CD4-positive, alpha-beta T cell treated with Interleukin-2 at 100 ng/mL for 4 hours (primary cell): ENCODE data around the gene ADAMTS17.
A peak's percentile ranks its signal among the peaks of the same experiment; 100 is the strongest.

Source experiments
- DNase-seq: peaks from one replicate; pipeline ENCODE4 v3.0.0-alpha.2; 2020; ENCODE audit warnings: low spot score

Gene ADAMTS17

DNA sequence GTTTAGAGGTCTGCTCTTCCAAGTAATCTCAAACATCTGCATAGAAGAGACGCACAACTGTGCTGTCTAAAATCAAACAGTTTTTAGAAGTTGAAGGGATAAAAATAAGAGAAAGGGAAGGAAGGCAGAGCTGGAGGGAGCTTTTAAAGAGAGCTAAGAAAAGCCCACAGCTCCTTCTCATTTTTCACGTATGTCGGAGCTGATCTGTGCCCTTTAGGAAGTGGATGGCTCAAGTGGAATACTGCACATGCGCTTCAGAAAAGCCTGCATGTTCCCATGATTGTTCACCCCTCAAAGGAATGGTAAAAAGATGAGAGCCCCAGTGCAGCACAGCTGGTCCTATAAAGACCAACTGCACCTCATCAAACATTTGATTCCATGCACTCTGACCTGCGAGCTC is 207.2 kb downstream of the ADAMTS17 start:
- DNase-seq: no peak

DNA sequence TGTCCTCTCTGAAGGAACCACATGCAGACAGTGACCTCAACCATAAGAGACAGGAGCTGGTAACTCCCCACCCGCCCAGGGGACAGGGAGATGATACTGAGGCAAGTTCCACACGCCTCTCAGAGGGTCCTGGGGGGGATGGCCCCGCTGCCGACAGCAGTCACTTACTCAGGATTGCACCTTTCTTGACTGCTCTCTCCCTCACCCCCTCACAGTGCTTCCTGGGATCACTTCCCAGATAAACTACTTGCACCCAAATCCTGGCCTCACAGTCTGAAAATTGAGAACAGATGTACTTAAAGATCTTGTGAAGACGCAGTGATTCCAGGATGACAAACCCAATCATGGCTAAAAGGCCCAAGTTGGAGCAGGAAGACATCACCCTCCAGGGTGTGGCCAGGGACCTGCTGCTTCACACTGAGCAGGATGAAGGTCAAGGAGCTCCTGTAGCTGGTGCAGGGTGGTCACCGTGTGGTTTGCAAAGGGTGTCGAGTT is 207.6 kb downstream of the ADAMTS17 start:
- DNase-seq: no peak

DNA sequence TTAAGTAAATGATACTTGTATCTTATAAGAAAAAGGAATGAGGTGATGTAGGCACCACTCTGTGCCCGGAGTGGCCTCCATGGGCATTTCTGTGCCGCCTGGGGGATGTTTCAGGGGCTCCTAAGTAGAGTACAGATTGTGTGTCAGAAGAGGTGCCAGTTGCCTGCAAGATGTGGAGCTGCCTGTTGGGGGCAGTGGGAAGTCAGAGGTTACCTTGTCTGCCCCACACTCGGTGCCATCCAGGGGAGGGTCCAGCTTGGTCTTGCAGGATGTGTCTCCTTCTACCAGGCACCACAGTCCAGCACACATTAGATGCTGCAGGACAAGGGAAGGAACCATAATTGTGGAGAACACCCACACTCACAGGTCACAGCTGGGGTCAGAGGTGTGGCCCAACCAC is 208.8 kb downstream of the ADAMTS17 start:
- no peak for DNase-seq

DNA sequence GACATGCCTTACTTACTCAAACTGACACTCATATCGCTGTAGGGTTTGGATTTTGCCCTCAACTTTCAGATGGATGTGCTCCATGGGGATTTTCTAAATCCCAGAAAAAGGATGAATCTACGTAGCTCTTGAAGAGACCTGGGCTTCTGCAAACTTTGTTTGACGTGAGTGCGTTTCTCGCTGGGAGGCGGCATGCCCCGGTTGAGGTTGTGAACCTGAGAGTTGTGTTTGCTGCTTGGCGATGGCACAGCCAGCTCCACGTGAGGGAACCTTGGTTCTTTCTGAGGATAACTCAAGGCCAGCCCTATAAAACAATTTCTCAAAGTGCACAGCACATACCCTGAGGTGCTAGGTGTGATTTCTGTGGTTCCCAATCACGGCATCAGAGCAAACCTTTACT is 209.5 kb downstream of the ADAMTS17 start:
- no peak for DNase-seq

DNA sequence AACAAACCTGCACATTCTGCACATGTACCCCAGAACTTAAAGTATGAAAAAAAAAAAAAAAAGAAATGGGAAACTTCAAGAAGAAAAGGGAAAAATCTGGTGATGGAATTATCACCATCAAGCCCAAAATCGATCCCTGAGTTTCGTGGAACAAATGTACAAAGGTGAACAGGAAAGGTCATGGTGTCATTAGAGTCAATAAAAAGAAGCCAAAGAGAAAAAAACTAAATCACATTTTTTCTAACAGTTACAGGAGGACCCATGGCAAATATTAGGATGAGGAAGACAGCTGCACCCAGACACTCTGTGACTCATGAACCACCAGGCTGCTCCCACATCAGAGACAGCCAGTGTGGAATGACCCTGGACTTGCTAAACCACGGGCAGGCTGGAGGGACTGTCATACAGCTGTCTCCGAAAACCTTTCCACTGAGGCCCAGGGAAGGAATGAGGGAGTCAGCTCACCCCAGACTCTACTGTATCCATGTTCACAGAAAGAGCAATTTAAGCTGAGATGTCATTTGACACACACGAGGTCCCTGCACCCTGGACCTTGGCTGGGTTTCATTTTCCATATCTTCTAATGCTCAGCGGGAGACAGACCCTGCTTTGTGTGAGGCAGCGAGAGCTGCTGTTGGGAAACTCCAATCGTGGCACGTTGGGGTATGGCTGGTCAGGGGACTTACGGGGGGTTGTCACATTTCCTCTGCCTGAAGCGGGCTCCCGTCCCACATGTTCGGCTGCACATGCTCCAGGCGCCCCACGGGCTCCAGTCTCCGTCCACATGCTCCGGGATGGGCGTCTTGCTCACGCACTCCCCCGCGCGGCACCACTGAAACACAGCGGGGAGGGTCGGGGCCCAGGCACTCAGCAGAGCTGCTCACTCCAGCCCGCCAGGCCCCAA is 210.2 kb downstream of the ADAMTS17 start:
- DNase-seq: peak; percentile 1

DNA sequence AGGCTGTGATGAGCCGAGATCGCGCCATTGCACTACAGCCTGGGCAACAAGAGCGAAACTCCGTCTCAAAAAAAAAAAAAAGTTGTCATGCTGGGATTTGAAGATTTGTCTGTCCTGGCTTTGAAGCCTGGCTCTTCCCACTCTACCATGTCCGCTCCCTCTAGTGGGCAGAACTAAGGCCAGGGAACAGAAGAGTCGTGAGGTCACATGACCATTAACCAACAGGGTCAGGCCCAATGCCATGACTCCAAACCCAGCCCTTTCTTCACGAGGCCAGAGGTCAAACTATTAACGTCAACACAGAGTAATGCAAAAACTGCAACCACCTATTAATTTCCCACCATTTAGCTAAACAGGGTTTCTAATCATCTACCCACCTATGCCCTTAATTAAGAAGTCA is 212.1 kb downstream of the ADAMTS17 start:
- DNase-seq: no peak

DNA sequence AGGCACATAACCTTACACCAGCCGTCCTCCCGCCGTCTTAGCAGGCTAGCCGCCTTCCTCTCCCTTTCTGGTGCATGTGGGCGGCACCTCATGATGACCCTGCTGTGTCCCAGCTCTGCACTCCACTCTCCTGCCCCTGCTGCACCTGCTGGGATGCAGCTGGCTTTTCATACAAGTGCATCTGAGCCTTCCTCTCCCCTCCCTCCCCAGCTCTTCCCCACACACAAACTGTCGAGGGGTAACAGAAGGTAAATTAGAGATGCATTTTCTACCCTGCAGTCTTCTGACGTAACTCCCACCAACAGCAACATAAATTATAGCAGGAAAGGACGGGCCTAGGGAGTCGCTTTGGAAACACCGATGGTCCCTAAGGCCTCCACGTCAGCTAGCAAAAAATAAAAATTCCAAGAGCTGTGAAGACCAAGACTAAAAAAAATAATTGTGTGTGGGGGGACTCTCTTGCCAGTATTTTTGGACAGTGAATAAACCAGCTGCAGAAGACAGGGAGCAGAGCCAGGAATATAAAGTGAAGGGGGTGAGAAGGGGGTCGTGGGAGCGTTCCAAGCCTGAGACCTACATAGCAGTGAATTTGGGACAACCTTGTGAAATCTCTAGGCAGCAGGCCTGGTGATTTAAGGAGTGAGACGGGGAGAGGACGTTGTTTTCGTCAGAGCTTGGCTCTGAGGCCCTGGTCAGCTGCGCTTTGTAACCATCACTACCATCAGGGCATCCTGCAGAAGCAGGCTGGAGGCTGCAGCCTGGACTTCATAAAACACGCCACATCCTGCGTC is 216.2 kb downstream of the ADAMTS17 start:
- no peak for DNase-seq

DNA sequence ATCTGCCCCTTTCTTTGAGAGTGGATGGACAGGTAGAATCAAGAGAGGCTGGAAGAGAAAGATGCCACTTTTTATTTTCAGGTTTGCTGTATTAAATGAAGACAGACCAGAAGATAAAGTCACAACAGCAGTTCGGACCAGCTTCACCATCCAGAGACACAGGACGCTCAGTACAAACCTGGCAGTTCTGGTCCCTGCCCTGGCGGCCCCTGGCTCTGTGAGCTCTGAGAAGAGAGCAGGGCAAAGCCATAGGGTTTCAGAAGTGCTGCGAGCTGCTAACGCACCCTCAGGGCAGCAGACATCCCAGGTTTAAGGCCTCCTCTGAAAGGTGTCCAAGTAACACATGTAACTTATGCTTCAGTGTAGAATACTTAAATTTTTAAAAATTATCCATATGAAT is 216.8 kb downstream of the ADAMTS17 start:
- no peak for DNase-seq

DNA sequence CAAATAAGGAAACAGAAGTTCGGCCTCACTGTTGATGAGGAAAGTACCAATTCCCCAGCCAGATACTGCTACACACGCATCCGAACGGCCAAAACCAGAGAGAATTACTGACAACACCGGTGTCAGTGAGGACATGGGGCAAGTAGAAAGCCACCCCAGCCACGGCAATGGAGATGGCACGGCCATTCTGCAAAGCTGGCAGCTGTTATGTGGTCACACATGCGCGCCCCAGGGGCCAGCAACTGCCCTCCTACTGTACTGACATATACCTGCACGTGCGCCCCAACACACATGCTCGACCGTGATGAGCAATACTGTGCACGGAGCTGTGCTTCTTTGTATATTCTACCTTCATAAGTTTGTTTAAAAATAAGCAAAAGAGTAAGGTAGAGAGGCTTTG is 217.4 kb downstream of the ADAMTS17 start:
- no peak for DNase-seq

DNA sequence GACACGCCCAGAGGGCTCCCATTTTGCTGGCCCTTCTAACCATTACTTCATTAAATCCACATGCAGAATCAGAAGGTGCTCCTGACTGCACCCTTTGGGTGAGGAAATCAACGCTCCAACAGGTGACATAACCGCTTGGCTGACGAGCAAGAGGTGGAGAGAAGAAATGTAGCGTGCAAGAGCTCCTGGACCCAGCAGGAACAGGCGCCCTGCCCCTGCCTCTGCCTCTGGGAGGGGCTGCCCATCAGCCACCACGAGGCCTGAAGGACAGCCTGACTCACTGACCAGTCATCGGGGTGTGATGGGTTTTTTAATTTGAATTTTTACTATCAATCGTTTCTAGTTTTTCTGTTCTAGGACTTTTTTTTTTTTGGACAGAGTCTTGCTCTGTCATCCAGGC is 218.2 kb downstream of the ADAMTS17 start:
- DNase-seq: no peak

DNA sequence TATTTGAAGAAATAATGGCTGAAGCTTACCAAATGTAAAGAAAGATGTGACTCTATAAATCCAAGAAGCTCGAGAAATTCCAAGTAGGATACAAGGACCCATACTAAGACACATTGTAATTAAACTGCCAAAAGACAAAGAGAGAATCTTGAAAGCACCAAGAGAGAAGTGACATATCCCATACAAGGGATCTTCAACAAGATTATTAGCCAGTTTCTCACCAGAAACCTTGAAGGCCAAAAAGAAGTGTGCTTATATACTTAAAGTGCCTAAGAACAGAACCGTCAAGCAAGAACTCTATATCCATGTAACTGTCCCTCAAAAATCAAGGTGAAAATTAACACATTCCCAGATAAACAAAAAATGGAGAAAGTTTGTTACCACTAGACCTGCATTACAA is 220.5 kb downstream of the ADAMTS17 start:
- DNase-seq: no peak

DNA sequence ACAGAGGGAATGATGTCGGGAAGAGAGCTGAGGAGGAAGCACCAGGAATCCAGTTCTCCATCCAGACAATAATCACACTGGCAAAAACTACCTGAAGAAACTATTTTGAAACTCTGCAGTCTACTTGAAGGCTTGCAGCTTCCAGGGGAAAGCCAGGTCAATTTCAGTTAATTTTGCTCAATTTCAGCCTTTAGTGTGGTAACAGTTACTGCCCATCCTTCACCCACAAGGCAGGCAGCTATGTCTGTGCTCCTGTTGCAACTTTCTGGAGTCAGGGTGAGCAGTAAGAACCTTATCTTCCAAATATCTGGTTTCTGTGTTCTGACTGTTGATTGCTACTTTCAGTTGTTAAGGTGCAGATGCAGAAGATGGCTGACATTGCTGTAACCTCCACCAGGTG is 221.7 kb downstream of the ADAMTS17 start:
- no peak for DNase-seq

DNA sequence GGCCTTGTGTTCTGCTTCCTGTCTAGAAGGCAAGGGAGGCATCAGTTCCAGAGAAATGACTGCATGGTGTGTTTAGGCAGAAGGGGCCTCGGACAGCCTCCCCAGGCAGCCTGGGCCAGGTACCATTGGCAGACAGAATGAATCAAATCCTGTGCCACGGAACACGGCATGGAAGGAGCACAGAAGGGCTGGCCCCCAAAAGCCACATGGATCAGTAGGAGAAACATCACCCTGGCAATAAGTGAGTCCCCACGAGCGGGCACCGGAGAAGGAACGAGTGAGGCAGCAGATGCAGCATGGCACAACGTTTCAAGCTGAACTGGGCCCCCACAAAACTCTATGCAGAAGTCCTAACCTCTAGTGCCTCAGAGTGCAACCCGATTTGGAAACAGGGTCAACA is 223.2 kb downstream of the ADAMTS17 start:
- no peak for DNase-seq

DNA sequence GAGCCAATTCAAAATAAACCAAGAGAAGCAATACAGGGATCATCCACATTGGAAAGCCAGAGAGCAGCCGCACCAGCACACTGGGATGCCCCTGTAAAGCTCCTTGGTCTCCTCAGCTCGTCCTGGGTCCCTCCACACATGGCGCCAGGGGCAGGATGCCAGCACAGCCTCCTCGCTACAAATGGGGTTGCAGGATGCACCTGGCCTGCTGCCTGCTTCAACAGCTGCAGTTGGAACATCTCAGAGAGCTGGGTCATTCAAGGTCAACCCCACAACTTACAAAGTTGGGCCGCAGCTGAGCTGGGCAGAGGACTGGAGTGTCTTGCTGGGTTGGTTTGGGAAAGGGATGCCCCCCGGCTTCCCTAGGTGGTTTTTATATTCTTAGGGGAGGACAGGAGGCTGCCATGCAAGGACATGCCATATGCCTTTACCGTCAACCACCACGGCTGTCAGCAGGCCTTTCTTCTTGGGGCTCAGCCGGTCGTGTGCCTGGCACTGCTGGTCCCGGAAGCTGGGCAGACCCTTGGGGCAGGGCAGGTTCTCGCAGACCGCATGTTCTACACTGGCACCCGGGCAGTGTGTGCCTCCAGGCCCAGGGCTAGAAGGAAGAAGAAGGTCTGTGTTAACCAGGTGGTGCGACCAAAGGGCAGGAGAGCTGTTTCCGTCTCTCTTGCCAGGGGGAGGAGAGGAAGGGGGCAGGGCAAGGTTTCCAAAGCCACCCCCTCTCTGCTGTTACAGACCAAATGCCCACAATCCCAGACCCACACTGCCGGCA is 225.2 kb downstream of the ADAMTS17 start:
- no peak for DNase-seq

DNA sequence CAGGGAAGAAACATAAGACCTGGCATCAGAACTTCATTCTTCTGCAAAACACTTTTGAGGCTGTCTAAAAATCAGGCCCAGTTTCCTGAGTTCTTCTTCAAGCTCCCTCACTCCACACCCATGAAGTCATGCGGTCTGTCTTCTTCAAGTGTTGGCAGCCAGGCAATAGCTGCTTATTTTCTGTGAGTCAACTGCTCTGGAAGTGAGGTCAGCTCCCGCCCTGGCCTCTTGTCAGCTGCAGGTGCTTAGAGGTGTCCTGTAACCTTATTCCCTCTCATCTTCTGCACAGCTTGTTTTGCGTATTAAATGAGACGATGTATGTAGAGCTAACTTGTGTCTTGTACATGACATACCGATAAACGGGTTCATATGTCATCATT is 226.1 kb downstream of the ADAMTS17 start:
- no peak for DNase-seq

DNA sequence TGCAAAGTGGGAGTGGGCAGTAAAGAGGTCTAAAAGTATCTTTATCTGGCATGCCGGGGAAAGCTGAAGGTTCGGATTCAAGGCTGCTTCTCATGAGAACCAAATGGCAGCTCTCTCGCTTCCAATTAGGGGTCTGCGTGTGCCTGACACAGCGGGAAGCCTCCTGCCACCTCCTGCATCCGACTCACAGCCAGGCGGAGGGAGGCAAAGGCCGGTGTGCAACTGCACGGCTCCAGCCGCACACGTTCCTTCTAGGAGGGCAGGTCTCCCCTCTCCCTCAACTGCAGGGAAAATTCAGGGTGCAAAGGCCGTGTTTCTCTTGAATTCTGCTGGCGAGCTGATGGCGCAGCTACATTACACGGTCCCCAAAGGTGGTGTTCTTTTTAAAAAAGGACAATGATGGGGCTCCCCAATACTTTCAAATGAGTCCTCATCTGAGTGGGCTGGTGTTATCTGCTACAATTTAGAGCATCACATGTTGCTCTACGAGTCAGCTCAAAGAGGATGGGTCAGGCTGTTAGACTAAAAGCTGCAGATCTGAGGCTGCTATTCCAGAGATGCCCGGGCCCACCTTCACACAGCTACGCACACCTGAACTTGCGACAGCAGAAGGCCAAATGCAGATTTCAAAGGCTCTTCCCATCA is 226.6 kb downstream of the ADAMTS17 start:
- no peak for DNase-seq

DNA sequence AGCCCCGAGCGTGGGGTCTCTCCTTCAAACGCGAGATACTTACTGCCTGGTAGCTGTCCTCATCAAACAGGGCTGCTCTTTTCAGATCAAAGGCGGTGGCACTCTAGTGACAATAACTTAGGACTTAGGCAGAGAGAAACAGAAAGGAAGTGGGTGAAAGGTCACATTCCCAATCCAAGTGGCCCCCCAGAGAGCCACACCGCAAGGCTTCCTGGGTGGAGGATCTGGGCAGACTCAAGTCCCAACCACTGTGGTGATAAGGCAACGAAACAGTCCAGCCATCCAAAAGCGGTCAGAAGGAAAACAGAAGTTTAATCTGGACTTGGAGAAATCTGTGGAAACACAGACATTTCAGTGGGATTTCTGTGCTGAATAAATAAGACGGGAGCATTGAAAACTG is 227.2 kb downstream of the ADAMTS17 start:
- no peak for DNase-seq

DNA sequence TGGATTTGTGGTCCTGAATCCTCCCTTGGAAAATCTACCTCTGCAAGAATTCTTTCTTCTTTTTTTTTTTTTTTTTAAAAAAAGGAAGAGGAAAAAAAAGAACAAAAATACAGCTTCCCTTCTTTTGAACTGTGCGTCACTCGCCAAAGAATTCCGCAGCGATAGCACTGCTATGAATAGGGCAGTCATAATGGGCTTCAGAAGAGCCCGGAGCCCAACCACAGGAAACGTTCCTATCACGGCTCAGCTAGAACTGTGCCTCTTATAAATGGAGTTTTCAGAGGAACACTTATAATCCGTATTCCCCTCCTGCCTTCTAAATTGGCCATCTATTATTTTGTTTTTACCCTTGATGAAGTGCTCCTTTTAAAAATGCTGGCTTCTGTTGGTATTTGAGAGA is 227.7 kb downstream of the ADAMTS17 start:
- no peak for DNase-seq

DNA sequence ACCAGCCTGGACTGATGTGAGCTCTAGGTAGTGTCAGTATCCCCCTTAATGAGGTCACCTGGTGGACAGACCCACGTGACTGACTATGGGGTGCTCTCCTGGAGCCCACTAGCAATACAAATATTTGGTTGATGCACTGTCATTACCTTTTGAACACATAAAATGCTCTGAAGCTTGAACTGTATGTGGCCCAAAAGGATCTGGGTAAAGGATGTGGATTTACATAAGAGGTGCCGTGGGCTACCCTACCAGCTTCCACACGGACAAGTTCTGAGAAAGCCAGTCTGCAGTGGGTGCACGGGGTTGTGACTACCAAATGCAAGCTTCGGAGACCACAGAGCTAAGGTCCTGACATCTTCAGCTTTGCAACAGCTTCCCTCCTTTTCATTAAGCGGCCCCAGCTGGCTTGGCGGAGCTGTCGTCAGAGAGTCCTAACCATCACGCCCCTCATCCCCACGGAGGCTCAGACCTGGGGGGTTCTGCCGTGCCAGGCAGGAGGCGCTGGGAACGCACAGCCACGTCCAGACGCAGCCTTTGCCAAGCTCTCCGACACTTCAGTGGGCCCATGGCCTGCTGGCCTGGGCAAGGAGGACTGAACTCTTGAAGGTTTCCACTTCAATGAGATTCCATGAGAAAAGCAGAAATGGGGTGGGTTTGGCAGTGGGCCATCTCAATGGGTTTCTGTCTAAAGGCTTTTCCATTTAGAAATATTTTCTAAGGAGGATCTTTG is 228.3 kb downstream of the ADAMTS17 start:
- DNase-seq: no peak

DNA sequence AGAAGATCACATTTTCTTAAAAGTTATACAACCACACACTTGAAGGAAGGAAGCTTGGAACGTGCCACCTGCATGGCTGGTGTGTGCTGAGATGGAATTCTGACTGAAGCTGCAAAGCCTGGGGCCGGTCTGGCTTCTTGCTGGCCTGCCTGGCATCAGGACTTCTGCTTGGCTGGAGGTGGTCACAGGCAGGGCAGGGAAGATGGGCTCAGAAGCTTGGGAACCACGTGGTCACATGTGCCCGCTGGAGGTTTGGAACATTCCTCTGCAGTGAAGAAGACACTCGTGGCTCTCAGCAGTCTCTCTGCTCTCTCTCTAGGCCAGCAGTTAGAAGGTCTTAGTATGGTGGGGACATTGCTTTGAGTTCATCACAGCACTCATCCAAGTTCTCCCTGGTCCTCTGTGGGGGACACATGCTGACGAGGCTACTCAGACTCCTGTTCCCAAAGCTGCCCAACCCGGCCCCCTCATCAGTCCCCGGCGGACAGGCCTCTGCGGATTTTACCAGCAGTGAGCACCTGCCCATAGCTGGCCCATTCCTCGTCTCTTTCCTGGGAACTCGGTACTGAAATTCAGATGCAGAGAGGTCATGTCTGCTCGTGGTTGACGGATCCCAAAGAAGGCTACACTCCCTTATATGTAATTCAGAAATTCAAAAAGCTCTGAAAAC is 229.0 kb downstream of the ADAMTS17 start:
- no peak for DNase-seq

DNA sequence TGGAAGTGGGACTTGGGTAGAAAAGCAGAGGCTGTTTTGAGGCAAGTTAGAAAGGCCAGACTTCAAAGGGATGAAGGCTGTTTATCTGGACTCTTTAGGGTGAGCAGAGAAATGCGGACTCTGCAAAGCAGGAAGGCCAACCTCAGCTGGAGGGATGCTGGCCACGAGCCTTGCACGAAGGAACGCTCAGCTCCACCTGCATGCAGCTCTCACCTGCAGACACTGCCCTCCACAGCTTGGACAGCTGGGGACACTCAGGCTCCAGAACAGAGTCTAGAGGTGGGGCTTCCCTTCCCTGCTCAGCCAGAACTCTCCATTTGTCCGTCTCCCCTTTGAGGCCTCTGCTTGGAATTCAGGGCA is 229.7 kb downstream of the ADAMTS17 start:
- DNase-seq: no peak
